Keratinocyte (primary cell): ENCODE data around the gene SSR1. TPM values are rescaled to one million over a fixed set of nuclear protein-coding genes. Genes with fewer than 3 reads are reported as not detected.

Experiments
- DNase-seq: peaks from one replicate; pipeline ENCODE4 v3.0.0-alpha.2; 2011; ENCODE audit warnings: low read depth, missing footprints, low spot score
- FAIRE-seq: peaks from 2 replicates; lab custom pipeline; 2011; peaks lifted over from hg19 to GRCh38; lab: Jason Lieb, UNC
- H2AFZ ChIP-seq: 2 replicates; pipeline ENCODE4 v1.6.0; 2012; ENCODE audit warnings: low read length, control low read depth, inconsistent platforms; ENCODE audit not compliant: control insufficient read depth
- H3K27ac ChIP-seq: 2 replicates; pipeline ENCODE4 v1.5.1; 2011; ENCODE audit warnings: low read length; ENCODE audit not compliant: control insufficient read depth, insufficient read depth
- H3K27me3 ChIP-seq: 3 replicates; pipeline ENCODE4 v1.6.0; 2011; ENCODE audit warnings: low read length; ENCODE audit not compliant: control insufficient read depth, insufficient read depth; ENCODE audit errors: extremely low read depth
- H3K36me3 ChIP-seq, 2 experiments: 2 replicates in 1 of 2; 3 replicates in 1 of 2; pipeline ENCODE4 v1.5.1; 2011; ENCODE audit warnings: low read length in 2 of 2, mild to moderate bottlenecking in 1 of 2; ENCODE audit not compliant: control insufficient read depth in 2 of 2, insufficient read depth in 2 of 2; ENCODE audit errors: extremely low read depth in 1 of 2
- H3K4me1 ChIP-seq: 3 replicates; pipeline ENCODE4 v1.5.1; 2011; ENCODE audit warnings: low read length; ENCODE audit not compliant: control insufficient read depth, insufficient read depth; ENCODE audit errors: extremely low read depth
- H3K4me2 ChIP-seq: 3 replicates; pipeline ENCODE4 v1.6.0; 2011; ENCODE audit warnings: low read depth, low read length; ENCODE audit not compliant: control insufficient read depth, insufficient read depth; ENCODE audit errors: extremely low read depth
- H3K4me3 ChIP-seq, 3 experiments: fragments of 200-600 bp in 1 of 3; sonication (generic) in 1 of 3; 2 replicates in 2 of 3; 3 replicates in 1 of 3; pipeline ENCODE4 v1.5.1; 2011 to 2016; ENCODE audit warnings: low read length in 3 of 3, mild to moderate bottlenecking in 3 of 3, control low read depth in 2 of 3, inconsistent platforms in 1 of 3, low read depth in 1 of 3, mixed read lengths in 1 of 3, mixed run types in 1 of 3, moderate library complexity in 1 of 3; ENCODE audit not compliant: control insufficient read depth in 2 of 3, insufficient read depth in 2 of 3; ENCODE audit errors: extremely low read depth in 1 of 3
- H3K79me2 ChIP-seq: 2 replicates; pipeline ENCODE4 v1.6.0; 2012; ENCODE audit warnings: low read length; ENCODE audit not compliant: control insufficient read depth, insufficient read depth
- H3K9ac ChIP-seq: 3 replicates; pipeline ENCODE4 v1.6.0; 2011; ENCODE audit warnings: low read length; ENCODE audit not compliant: control insufficient read depth, insufficient read depth; ENCODE audit errors: extremely low read depth
- H3K9me1 ChIP-seq: 3 replicates; pipeline ENCODE4 v1.6.0; 2011; ENCODE audit warnings: low read length; ENCODE audit not compliant: control insufficient read depth, insufficient read depth; ENCODE audit errors: extremely low read depth
- H3K9me3 ChIP-seq: 2 replicates; pipeline ENCODE4 v1.5.1; 2012; ENCODE audit warnings: low read depth, low read length; ENCODE audit not compliant: control insufficient read depth
- H4K20me1 ChIP-seq: 3 replicates; pipeline ENCODE4 v1.6.0; 2011; ENCODE audit warnings: low read length; ENCODE audit not compliant: control insufficient read depth, insufficient read depth; ENCODE audit errors: extremely low read depth
- EZH2 ChIP-seq: IDR thresholded peaks from one replicate; pipeline ENCODE4 v1.6.1; 2012; ENCODE audit warnings: inconsistent platforms, mild to moderate bottlenecking, low read length, moderate library complexity
- dilution Hi-C: fragments of 300-500 bp; cut with MboI; formaldehyde crosslinking; loops from one replicate; pipeline ENCODE4 v1.7.0; 2020; ENCODE audit warnings: low sequenced_read_pairs; ENCODE audit not compliant: extremely low pct_ligation_motif_present
- polyA plus RNA-seq, 5 experiments: library from polyadenylated mRNA; depleted of rRNA in 3 of 5; stranded (reverse) in 3 of 5; stranded (forward) in 1 of 5; unstranded in 1 of 5; fragments of >200 nt; gene quantifications; 1 replicate in 1 of 5; 2 replicates in 3 of 5; 3 replicates in 1 of 5; pipeline versions ENCODE4 v1.2.1 to v1.2.3, GENCODE V29; 2011 to 2012; ENCODE audit warnings: missing spikeins in 2 of 5, low read depth in 1 of 5, low replicate concordance in 1 of 5
- TF ChIP-seq, protein P1 (sequence below), 3 experiments: IDR thresholded peaks in 1 of 3; conservative IDR thresholded peaks in 1 of 3; optimal IDR thresholded peaks in 1 of 3; 2 replicates in 2 of 3; 3 replicates in 1 of 3; pipeline versions ENCODE3 to v1.5.1; 2011; ENCODE audit warnings: low read length in 3 of 3, mild to moderate bottlenecking in 3 of 3, moderate library complexity in 2 of 3, control low read depth in 1 of 3, inconsistent platforms in 1 of 3; ENCODE audit not compliant: insufficient read depth in 2 of 3; ENCODE audit errors: extremely low read depth in 1 of 3

SSR1 gene
- polyA plus RNA-seq, 1 donor (not counting 4 experiments of a cell fraction or from before 2014, with no cell fraction given), result 188 TPM

DNA sequence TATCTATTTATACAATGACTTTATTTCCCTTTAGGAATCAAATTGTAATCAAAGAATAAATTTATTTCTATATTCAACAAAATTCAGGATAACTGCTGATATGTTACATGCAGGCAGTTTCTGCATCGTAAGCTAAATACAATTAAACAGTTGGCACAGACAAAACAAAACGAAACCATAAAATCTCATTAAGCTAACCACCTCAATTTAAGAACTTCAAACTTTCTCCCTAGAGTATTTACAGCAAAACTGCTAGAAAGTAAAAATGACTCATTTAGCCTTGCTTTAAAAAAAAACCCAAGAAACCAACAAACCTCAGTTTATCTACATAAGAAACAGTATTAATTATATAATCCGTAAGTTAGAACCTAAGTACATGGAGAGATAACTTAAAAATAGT lies 17.1 kb downstream of the SSR1 start:
- no peak for FAIRE-seq

GRCh38 chr6:7292596-7293255 lies 20.3 kb downstream of the SSR1 start:
- H3K9me3 ChIP-seq, result no peaks in the 10 kb centered on the region
- peaks cover 2% of the 10 kb centered on the region for H3K79me2 ChIP-seq
- H3K4me3 ChIP-seq, result no peak overlapping the region
- H3K4me2 ChIP-seq, result no peak overlapping the region
- H3K27ac ChIP-seq, result no peak overlapping the region
- dilution Hi-C loops, result loop anchor here (25.0 kb wide), 1 partner anchor 320 kb away; no protein-coding TSS in a partner anchor
- peaks cover 8 to 30% of the 10 kb centered on the region in 2 experiments for H3K36me3 ChIP-seq
- H2AFZ ChIP-seq, result no peak overlapping the region
- no peaks in the 10 kb centered on the region for H3K4me1 ChIP-seq
- no peaks in the 10 kb centered on the region for H3K27me3 ChIP-seq
- H3K9ac ChIP-seq, result no peak overlapping the region
- TF ChIP-seq EZH2, result no peak
- TF ChIP-seq, protein P1, sequence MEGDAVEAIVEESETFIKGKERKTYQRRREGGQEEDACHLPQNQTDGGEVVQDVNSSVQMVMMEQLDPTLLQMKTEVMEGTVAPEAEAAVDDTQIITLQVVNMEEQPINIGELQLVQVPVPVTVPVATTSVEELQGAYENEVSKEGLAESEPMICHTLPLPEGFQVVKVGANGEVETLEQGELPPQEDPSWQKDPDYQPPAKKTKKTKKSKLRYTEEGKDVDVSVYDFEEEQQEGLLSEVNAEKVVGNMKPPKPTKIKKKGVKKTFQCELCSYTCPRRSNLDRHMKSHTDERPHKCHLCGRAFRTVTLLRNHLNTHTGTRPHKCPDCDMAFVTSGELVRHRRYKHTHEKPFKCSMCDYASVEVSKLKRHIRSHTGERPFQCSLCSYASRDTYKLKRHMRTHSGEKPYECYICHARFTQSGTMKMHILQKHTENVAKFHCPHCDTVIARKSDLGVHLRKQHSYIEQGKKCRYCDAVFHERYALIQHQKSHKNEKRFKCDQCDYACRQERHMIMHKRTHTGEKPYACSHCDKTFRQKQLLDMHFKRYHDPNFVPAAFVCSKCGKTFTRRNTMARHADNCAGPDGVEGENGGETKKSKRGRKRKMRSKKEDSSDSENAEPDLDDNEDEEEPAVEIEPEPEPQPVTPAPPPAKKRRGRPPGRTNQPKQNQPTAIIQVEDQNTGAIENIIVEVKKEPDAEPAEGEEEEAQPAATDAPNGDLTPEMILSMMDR (optimal IDR thresholded peaks at IDR 0.05 in 1 of 3, IDR thresholded peaks at IDR 0.05 in 1 of 3, conservative IDR thresholded peaks at IDR 0.05 in 1 of 3; ENCODE audit: extremely low read depth in 1 of 3, insufficient read depth in 2 of 3, low read length in 3 of 3), result no peak
- H4K20me1 ChIP-seq, result no peaks in the 10 kb centered on the region
- DNase-seq (no peak), FAIRE-seq (no peak)
- H3K9me1 ChIP-seq, result no peaks in the 10 kb centered on the region

More for the DNA sequence above, 17.1 kb downstream of the SSR1 start:
- H3K9ac ChIP-seq, result no peak overlapping the region
- H3K4me1 ChIP-seq, result no peaks in the 10 kb centered on the region
- H2AFZ ChIP-seq, result no peak overlapping the region
- no peaks in the 10 kb centered on the region for H3K9me1 ChIP-seq
- H3K79me2 ChIP-seq, result peaks cover 4% of the 10 kb centered on the region
- H3K27ac ChIP-seq, result no peak overlapping the region
- TF ChIP-seq, protein P1 (optimal IDR thresholded peaks at IDR 0.05 in 1 of 3, IDR thresholded peaks at IDR 0.05 in 1 of 3, conservative IDR thresholded peaks at IDR 0.05 in 1 of 3; ENCODE audit: extremely low read depth in 1 of 3, insufficient read depth in 2 of 3, low read length in 3 of 3), result no peak
- TF ChIP-seq EZH2, result no peak
- no peaks in the 10 kb centered on the region for H3K27me3 ChIP-seq
- H3K36me3 ChIP-seq, result peaks cover 11 to 39% of the 10 kb centered on the region in 2 experiments
- DNase-seq, result no peak
- H4K20me1 ChIP-seq, result no peaks in the 10 kb centered on the region
- no peaks in the 10 kb centered on the region for H3K9me3 ChIP-seq
- H3K4me2 ChIP-seq, result no peak overlapping the region
- dilution Hi-C loops, result loop anchor here (25.0 kb wide), 1 partner anchor 316 kb away; no protein-coding TSS in a partner anchor
- H3K4me3 ChIP-seq, result no peak overlapping the region
